BJ (cell line): ENCODE measurements around the gene DAPK3. TPM values are rescaled to one million over a fixed set of nuclear protein-coding genes. Genes with fewer than 3 reads are reported as not detected.
"Not testable (repeated sequence)": the region's sequence is repeated elsewhere in the genome, so short reads cannot be mapped to it uniquely, and the experiment has no call there.

Experiments used
- CTCF ChIA-PET: fragments of 350-600 bp; formaldehyde crosslinking; extraction: SDS; loops from one replicate; lab custom pipeline; 2021; ENCODE audit warnings: antibody characterized with exemption, inconsistent platforms; lab: Yijun Ruan, JAX
- POLR2A ChIA-PET: fragments of 300-600 bp; sonication (Branson Sonifier 250); formaldehyde crosslinking; extraction: SDS; loops from one replicate; lab custom pipeline; 2021; ENCODE audit warnings: antibody characterized with exemption; lab: Charles Lee
- DNase-seq: peaks from one replicate; pipeline ENCODE4 v3.0.0-alpha.2; 2011; ENCODE audit warnings: low read depth
- H3K27me3 ChIP-seq: 2 replicates; pipeline ENCODE4 v1.6.0; 2011; ENCODE audit warnings: low read length; ENCODE audit not compliant: control insufficient read depth, insufficient read depth
- H3K36me3 ChIP-seq: 2 replicates; pipeline ENCODE4 v1.5.1; 2011; ENCODE audit warnings: low read length; ENCODE audit not compliant: control insufficient read depth, insufficient read depth
- H3K4me3 ChIP-seq: 2 replicates; pipeline ENCODE4 v1.5.1; 2011; ENCODE audit warnings: low read depth, mild to moderate bottlenecking, control low read depth, low read length
- polyA plus RNA-seq: library from polyadenylated mRNA; depleted of rRNA; stranded (reverse); fragments of >200 nt; gene quantifications from 2 replicates; pipeline ENCODE4 v1.2.3, GENCODE V29; 2011
- TF ChIP-seq, protein P1 (sequence below): IDR thresholded peaks from 2 replicates; pipeline ENCODE4 v1.5.1; 2011; ENCODE audit warnings: low read depth, mild to moderate bottlenecking, control low read depth, inconsistent platforms, low read length, moderate library complexity; ENCODE audit not compliant: insufficient read depth

The DAPK3 gene
- polyA plus RNA-seq, 1 experiment = 178 TPM

DNA sequence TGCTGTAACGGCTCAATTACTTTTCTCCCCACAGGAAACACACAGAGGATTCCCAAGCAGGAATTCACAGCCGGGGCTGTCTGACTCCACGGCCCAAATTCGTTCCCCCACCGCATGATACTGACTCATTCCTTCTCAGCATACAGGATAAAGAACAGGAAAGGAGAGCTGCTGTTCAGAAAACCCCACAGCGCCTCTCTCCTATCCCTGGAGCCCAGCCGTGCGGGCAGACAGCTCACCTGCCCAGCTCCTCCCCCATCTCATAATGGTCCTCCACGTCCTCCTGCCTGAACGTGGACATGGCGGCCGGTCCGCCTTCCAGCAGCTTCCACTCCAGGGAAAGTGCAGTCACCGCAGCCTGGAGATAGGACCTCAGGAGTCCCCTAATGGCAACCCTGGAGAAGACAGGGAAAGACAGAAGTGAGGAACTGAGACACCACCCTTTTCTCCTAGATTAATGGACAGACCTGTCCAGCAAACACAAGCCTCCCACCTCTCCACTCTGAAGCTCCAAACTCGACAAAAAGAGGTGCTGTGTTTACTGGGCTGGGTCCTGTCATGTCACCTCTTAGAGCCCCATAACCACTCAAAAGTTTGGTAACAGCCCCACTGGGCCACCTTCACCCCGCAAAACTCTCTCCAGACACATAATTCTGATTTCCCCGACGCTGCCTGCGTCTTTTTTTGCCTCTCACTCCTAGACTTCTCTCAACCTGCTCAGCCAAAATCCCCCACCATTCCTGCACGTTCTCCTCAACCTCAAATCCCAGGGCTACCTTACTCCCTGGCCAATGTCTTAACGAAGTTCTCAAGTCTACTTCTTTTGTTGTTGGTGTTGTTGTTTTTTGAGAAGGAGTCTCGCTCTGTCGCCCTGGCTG is 1.2 kb downstream of the DAPK3 start:
- no peak for DNase-seq
- peaks cover 27% of the 10 kb centered on the region for H3K36me3 ChIP-seq
- H3K4me3 ChIP-seq = peak overlapping the region; percentile 99
- CTCF ChIA-PET = interaction anchor here (0.8 to 2.5 kb wide), 9 partner anchors 12 to 291 kb away, joined by 3 to 14 read pairs (median 5); no protein-coding TSS in a partner anchor
- no peaks in the 10 kb centered on the region for H3K27me3 ChIP-seq
- TF ChIP-seq, protein P1, sequence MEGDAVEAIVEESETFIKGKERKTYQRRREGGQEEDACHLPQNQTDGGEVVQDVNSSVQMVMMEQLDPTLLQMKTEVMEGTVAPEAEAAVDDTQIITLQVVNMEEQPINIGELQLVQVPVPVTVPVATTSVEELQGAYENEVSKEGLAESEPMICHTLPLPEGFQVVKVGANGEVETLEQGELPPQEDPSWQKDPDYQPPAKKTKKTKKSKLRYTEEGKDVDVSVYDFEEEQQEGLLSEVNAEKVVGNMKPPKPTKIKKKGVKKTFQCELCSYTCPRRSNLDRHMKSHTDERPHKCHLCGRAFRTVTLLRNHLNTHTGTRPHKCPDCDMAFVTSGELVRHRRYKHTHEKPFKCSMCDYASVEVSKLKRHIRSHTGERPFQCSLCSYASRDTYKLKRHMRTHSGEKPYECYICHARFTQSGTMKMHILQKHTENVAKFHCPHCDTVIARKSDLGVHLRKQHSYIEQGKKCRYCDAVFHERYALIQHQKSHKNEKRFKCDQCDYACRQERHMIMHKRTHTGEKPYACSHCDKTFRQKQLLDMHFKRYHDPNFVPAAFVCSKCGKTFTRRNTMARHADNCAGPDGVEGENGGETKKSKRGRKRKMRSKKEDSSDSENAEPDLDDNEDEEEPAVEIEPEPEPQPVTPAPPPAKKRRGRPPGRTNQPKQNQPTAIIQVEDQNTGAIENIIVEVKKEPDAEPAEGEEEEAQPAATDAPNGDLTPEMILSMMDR = peak; percentile 32; the same call in 1 of the 2 replicates
- POLR2A ChIA-PET = interaction anchor here (0.5 to 2.4 kb wide), 5 partner anchors 12 to 97 kb away, joined by 3 to 18 read pairs (median 5); partner anchors contain the start of genes EEF2 and ZBTB7A

DNA sequence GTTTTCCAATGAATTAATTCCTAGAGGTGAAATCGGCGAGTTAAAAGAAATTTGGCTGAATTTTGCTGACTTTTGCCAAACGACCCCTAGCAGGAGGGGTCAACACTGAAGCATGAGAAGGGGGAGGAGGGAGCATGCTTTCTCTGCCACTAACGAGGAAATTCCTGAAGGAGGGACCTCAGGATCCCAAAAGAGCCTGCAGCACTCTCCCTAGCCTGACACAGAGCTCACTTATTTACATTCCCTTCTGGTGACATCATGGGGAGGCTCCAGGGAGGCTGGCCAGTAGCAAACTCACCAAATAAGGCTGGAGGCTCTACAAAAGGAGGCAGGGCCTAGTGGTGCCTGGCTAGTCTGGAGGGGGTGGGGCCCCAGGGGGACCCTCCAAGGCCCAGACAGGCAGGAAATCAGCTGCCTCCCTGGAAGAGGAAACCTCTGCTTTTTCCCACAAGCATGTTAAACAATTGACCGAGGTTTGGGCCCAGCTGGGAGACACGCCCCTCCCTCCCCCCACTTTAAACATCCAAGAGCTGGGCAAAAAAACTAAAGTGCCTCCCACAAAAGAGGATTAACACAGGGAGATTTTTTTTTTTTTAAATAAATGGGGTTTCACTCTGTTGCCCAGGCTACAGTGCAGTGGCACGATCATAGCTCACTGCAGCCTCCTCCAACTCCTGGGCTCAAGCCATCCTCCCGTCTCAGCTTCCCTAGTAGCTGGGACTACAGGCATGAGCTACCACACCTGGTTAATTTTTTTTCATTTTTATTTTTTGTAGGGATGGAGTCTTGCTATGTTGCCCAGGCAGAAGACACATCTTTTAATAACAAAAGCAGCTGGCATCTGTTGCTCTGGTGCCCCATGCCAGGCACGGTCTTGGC is 2.1 kb downstream of the DAPK3 start:
- ChIA-PET CTCF (interaction anchor here (0.5 to 2.5 kb wide), 16 partner anchors 13 to 694 kb away, joined by 3 to 14 read pairs (median 3); partner anchors contain the start of gene EEF2), POLR2A (interaction anchor here (0.6 to 2.4 kb wide), 6 partner anchors 12 to 310 kb away, joined by 3 to 18 read pairs (median 8); partner anchors contain the start of genes EEF2 and SHD)
- H3K36me3 ChIP-seq = peaks cover 34% of the 10 kb centered on the region
- H3K4me3 ChIP-seq = peak overlapping the region; percentile 99
- DNase-seq = peak; percentile 98
- no peaks in the 10 kb centered on the region for H3K27me3 ChIP-seq
- TF ChIP-seq, protein P1 = no peak

DNA sequence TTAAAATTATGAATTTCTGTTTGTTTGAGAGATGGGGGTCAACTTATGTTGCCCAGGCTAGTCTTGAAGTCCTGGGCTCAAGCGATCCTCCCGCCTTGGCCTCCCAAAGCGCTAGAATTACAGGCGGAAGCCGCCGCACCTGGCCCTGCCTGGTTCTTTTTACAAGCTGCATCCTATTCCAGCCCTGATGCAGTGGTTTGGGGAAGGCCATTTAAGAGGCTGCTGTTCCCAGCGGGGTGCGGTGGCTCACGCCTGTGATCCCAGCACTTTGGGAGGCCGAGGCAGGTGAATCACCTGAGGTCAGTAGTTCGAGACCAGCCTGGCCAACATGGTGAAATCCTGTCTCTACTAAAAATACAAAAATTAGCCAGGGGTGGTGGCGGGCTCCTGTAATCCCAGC is 2.9 kb downstream of the DAPK3 start:
- ChIA-PET POLR2A (interaction anchor here (0.6 to 2.4 kb wide), 5 partner anchors 11 to 311 kb away, joined by 4 to 18 read pairs (median 12); partner anchors contain the start of genes EEF2 and SHD), CTCF (interaction anchor here (0.5 to 2.5 kb wide), 6 partner anchors 16 to 172 kb away, joined by 3 to 14 read pairs (median 4); partner anchors contain the start of gene EEF2)
- not testable (repeated sequence) for H3K27me3 ChIP-seq, DNase-seq, H3K4me3 ChIP-seq
- peaks cover 42% of the 10 kb centered on the region for H3K36me3 ChIP-seq

DNA sequence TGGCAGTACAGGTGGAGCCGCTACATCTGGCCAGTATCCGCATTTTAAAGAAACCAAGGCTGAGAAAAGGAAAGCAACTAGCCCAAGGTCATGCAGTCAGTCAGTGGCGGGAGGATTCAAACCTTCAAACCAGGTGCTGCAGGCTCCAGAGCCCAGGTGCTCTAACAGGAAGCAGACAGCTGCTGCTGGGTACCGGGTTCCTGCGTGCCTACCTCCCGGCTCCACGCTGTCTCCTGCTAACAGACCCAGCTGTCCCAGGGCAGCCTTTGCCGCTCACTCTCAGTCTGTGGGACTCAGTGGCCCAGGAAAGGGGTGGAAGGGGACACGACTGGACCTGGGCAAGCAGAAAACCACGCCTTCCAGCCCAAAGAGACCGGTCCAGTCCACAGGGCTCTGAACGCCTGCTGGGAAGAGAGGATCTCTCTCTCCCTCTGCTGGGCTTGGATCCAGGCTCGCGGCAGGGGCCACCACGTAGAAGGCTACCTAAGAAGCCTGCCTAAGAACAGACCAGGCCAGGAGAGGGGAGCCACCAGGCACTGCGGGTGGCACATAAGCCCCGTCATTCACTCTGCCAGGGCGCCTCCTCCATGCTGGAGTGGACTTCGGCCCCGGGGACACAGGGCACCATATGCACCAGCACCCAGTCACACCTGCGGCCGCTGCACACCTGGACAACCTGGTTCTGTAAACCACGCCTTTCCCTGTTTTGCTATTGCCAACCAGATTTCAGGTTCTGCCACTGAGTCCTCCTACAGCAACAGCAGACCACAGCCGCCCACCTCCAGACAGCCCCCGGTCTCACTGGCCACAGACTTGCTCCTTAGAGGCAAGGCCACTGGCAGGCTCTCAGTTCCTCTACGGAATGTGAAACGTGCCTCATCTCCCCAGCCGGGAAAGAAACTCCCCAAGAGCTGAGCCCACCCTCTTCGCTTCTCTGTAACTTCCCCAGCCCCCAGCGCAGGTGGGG is 4.6 kb downstream of the DAPK3 start:
- CTCF ChIA-PET = no interaction called here
- Histone ChIP-seq H3K4me3 (no peak overlapping the region), H3K36me3 (peaks cover 46% of the 10 kb centered on the region), H3K27me3 (no peaks in the 10 kb centered on the region)
- POLR2A ChIA-PET = no interaction called here
- no peak for DNase-seq
- TF ChIP-seq, protein P1 = no peak
